IPS DF 6.9 (cell line): ENCODE results near the gene RALGPS1.

ENCODE experiments used
- DNase-seq: peaks from one replicate; pipeline ENCODE4 v3.0.0-alpha.2; 2013; ENCODE audit warnings: low read depth, low spot score
- H3K27ac ChIP-seq: one replicate; pipeline ENCODE4 v1.5.1; 2013; ENCODE audit warnings: low read length, control low read depth
- H3K27me3 ChIP-seq: 2 replicates; pipeline ENCODE4 v1.6.1; 2013; ENCODE audit warnings: mild to moderate bottlenecking, low read length; ENCODE audit not compliant: control insufficient read depth, insufficient read depth
- H3K36me3 ChIP-seq: 2 replicates; pipeline ENCODE4 v1.6.1; 2013; ENCODE audit warnings: low read length; ENCODE audit not compliant: control insufficient read depth, insufficient read depth
- H3K4me1 ChIP-seq: 2 replicates; pipeline ENCODE4 v1.6.1; 2013; ENCODE audit warnings: low read length; ENCODE audit not compliant: control insufficient read depth, insufficient read depth
- H3K4me3 ChIP-seq: 2 replicates; pipeline ENCODE4 v1.5.1; 2013; ENCODE audit warnings: mild to moderate bottlenecking, low read length
- H3K9me3 ChIP-seq: 2 replicates; pipeline ENCODE4 v1.6.1; 2013; ENCODE audit warnings: low read length, inconsistent platforms; ENCODE audit not compliant: control insufficient read depth, insufficient read depth
- WGBS: extraction: QIAGEN DNeasy Blood & Tissue Kit; methylation state at CpG from one replicate; pipeline ENCODE4 v1.1.7; 2013; ENCODE audit warnings: mixed read lengths, missing lambda C conversion rate; ENCODE audit not compliant: insufficient read length, insufficient coverage; 5-methylcytosine and 5-hydroxymethylcytosine counted together

RALGPS1 gene

GRCh38 chr9:127064335-127064734, 149.8 kb downstream of the RALGPS1 start:
- WGBS: 100% methylated on average over 1 of the region's 2 CpGs
- Histone ChIP-seq H3K4me3 (no peak overlapping the region), H3K36me3 (no peaks in the 10 kb centered on the region), H3K9me3 (no peaks in the 10 kb centered on the region), H3K4me1 (0 out of 2 replicates have a peak, but pooled peaks cover 2% of the 10 kb centered on the region), H3K27ac (no peak overlapping the region), H3K27me3 (no peaks in the 10 kb centered on the region)
- no peak for DNase-seq

- no peaks in the 10 kb centered on the region for H3K36me3 ChIP-seq
- no peaks in the 10 kb centered on the region for H3K27me3 ChIP-seq
- H3K4me3 ChIP-seq: no peak overlapping the region
- DNase-seq: no peak
- no peaks in the 10 kb centered on the region for H3K9me3 ChIP-seq
- no CpG with 5 or more reads among the region's 1 CpG for WGBS
- H3K27ac ChIP-seq: no peak overlapping the region
- 0 out of 2 replicates have a peak, but pooled peaks cover 2% of the 10 kb centered on the region for H3K4me1 ChIP-seq
These were observed 151.0 kb downstream of the RALGPS1 start for GRCh38 chr9:127065592-127065991.

- Histone ChIP-seq H3K36me3 (no peaks in the 10 kb centered on the region), H3K4me3 (no peak overlapping the region), H3K4me1 (0 out of 2 replicates have a peak, but pooled peaks cover 2% of the 10 kb centered on the region), H3K27me3 (no peaks in the 10 kb centered on the region), H3K9me3 (no peaks in the 10 kb centered on the region), H3K27ac (no peak overlapping the region)
- no CpG with 5 or more reads among the region's 9 CpGs for WGBS
- no peak for DNase-seq
These were observed 151.7 kb downstream of the RALGPS1 start for GRCh38 chr9:127066060-127066850.

GRCh38 chr9:127066851-127067136, 152.2 kb downstream of the RALGPS1 start:
- WGBS: no CpG with 5 or more reads among the region's 2 CpGs
- Histone ChIP-seq H3K36me3 (no peaks in the 10 kb centered on the region), H3K27me3 (no peaks in the 10 kb centered on the region), H3K4me1 (0 out of 2 replicates have a peak, but pooled peaks cover 2% of the 10 kb centered on the region), H3K4me3 (no peak overlapping the region), H3K27ac (no peak overlapping the region), H3K9me3 (no peaks in the 10 kb centered on the region)
- DNase-seq: no peak

GRCh38 chr9:127067603-127068220, 153.1 kb downstream of the RALGPS1 start:
- no CpG with 5 or more reads among the region's 5 CpGs for WGBS
- no peak overlapping the region for H3K4me3 ChIP-seq
- no peak for DNase-seq
- H3K27ac ChIP-seq: no peak overlapping the region
- no peaks in the 10 kb centered on the region for H3K9me3 ChIP-seq
- H3K36me3 ChIP-seq: no peaks in the 10 kb centered on the region
- no peaks in the 10 kb centered on the region for H3K27me3 ChIP-seq
- 0 out of 2 replicates have a peak, but pooled peaks cover 2% of the 10 kb centered on the region for H3K4me1 ChIP-seq

GRCh38 chr9:127074561-127075548, 160.3 kb downstream of the RALGPS1 start:
- no peak overlapping the region for H3K27ac ChIP-seq
- H3K4me1 ChIP-seq: peaks cover 15% of the 10 kb centered on the region; the same call in 1 of the 2 replicates
- no CpG with 5 or more reads among the region's 4 CpGs for WGBS
- H3K9me3 ChIP-seq: no peaks in the 10 kb centered on the region
- H3K4me3 ChIP-seq: no peak overlapping the region
- H3K27me3 ChIP-seq: no peaks in the 10 kb centered on the region
- no peak for DNase-seq
- no peaks in the 10 kb centered on the region; the same call in 1 of the 2 replicates for H3K36me3 ChIP-seq

GRCh38 chr9:127075624-127076372, 161.2 kb downstream of the RALGPS1 start:
- DNase-seq: no peak
- no peaks in the 10 kb centered on the region; the same call in 1 of the 2 replicates for H3K36me3 ChIP-seq
- H3K27ac ChIP-seq: no peak overlapping the region
- no peak overlapping the region for H3K4me3 ChIP-seq
- no peaks in the 10 kb centered on the region for H3K9me3 ChIP-seq
- H3K4me1 ChIP-seq: peaks cover 15% of the 10 kb centered on the region; the same call in 1 of the 2 replicates
- no peaks in the 10 kb centered on the region for H3K27me3 ChIP-seq
- no CpG with 5 or more reads among the region's 2 CpGs for WGBS

- no CpG with 5 or more reads among the region's 5 CpGs for WGBS
- no peak overlapping the region for H3K27ac ChIP-seq
These were observed 162.5 kb downstream of the RALGPS1 start for GRCh38 chr9:127076860-127077643.

GRCh38 chr9:127077644-127077946, 163.0 kb downstream of the RALGPS1 start:
- Histone ChIP-seq H3K4me3 (no peak overlapping the region), H3K27me3 (no peaks in the 10 kb centered on the region), H3K27ac (no peak overlapping the region), H3K4me1 (peaks cover 15% of the 10 kb centered on the region; the same call in 1 of the 2 replicates), H3K36me3 (no peaks in the 10 kb centered on the region; the same call in 1 of the 2 replicates), H3K9me3 (no peaks in the 10 kb centered on the region)
- no CpG with 5 or more reads among the region's 2 CpGs for WGBS
- no peak for DNase-seq

More at GRCh38 chr9:127076860-127077643, 162.5 kb downstream of the RALGPS1 start:
- Histone ChIP-seq H3K27me3 (no peaks in the 10 kb centered on the region), H3K36me3 (no peaks in the 10 kb centered on the region; the same call in 1 of the 2 replicates), H3K9me3 (no peaks in the 10 kb centered on the region), H3K4me3 (no peak overlapping the region), H3K4me1 (peaks cover 15% of the 10 kb centered on the region; the same call in 1 of the 2 replicates)
- no peak for DNase-seq
